CD4-positive, CD25-positive, alpha-beta regulatory T cell (primary cell): Measurements from ENCODE around the gene SPINDOC. TPM values are rescaled to one million over a fixed set of nuclear protein-coding genes. Genes with fewer than 3 reads are reported as not detected.

ENCODE experiments used
- polyA plus RNA-seq, 4 donors: library from polyadenylated mRNA; unstranded; fragments of 300-500 nt; fragmentation: Illumina TruSeq; gene quantifications; one replicate each; pipeline ENCODE4 v1.2.3, GENCODE V29; 2021
- total RNA-seq: library from RNA; stranded (reverse); gene quantifications from one replicate; pipeline ENCODE4 v1.2.3, GENCODE V29; 2022

SPINDOC gene
- total and polyA plus RNA-seq, 5 donors from 2014 or later: 0.41 to 11.1 (median 0.75) TPM

Other genes with a start within 250 kb of the SPINDOC start
- gene PLAAT3, start 199.0 kb upstream of the SPINDOC start, total RNA-seq: 5.8 TPM
- 10 to 100 TPM in 1 of 4 donors, 1 to 10 TPM in 3; 3.1 to 19.0 (median 5.8) TPM for gene PLAAT3, start 199.0 kb upstream of the SPINDOC start, polyA plus RNA-seq
- gene ATL3, start 142.1 kb upstream of the SPINDOC start, total RNA-seq: 33.7 TPM
- gene ATL3, start 142.1 kb upstream of the SPINDOC start, polyA plus RNA-seq: 10 to 100 TPM; 23.6 to 26.4 (median 25.0) TPM
- 33.2 TPM for gene RTN3, start 132.0 kb upstream of the SPINDOC start, total RNA-seq
- gene RTN3, start 132.0 kb upstream of the SPINDOC start, polyA plus RNA-seq: 10 to 100 TPM; 41.5 to 63.6 (median 48.4) TPM
- 2.2 TPM for gene ZFTA, start 44.7 kb upstream of the SPINDOC start, total RNA-seq
- under 1 TPM in 3 of 4 donors, not detected in 1; 0.07 to 0.13 (median 0.08) TPM for gene ZFTA, start 44.7 kb upstream of the SPINDOC start, polyA plus RNA-seq
- gene MARK2, start 25.7 kb downstream of the SPINDOC start, total RNA-seq: 66.6 TPM
- gene MARK2, start 25.7 kb downstream of the SPINDOC start, polyA plus RNA-seq: 10 to 100 TPM; 29.3 to 39.9 (median 36.4) TPM
- gene RCOR2, start 103.7 kb downstream of the SPINDOC start, total RNA-seq: not detected
- not detected for gene RCOR2, start 103.7 kb downstream of the SPINDOC start, polyA plus RNA-seq
- 18.7 TPM for gene NAA40, start 125.5 kb downstream of the SPINDOC start, total RNA-seq
- 1 to 10 TPM; 7.4 to 7.6 (median 7.5) TPM for gene NAA40, start 125.5 kb downstream of the SPINDOC start, polyA plus RNA-seq
- gene COX8A, start 161.2 kb downstream of the SPINDOC start, total RNA-seq: 124 TPM
- 100 to 1,000 TPM; 426 to 582 (median 526) TPM for gene COX8A, start 161.2 kb downstream of the SPINDOC start, polyA plus RNA-seq
- 78.6 TPM for gene OTUB1, start 173.0 kb downstream of the SPINDOC start, total RNA-seq
- 100 to 1,000 TPM; 156 to 216 (median 166) TPM for gene OTUB1, start 173.0 kb downstream of the SPINDOC start, polyA plus RNA-seq
- not detected for gene FLRT1, start 222.5 kb downstream of the SPINDOC start, total RNA-seq
- under 1 TPM in 1 of 4 donors, not detected in 3; 0.21 TPM for gene FLRT1, start 222.5 kb downstream of the SPINDOC start, polyA plus RNA-seq